Left ventricle myocardium inferior (tissue), 1 donor: Measurements from ENCODE around the gene CCR5. TPM values are rescaled to one million over a fixed set of nuclear protein-coding genes. Genes with fewer than 3 reads are reported as not detected.
"Not testable (repeated sequence)": the region's sequence is repeated elsewhere in the genome, so short reads cannot be mapped to it uniquely, and the experiment has no call there.

Source experiments
- DNase-seq: peaks from one replicate; pipeline ENCODE4 v3.0.0-alpha.2; 2020
- H3K27ac ChIP-seq: fragments of 200-600 bp; replicated peaks from 2 replicates; pipeline ENCODE4 v1.8.0; 2021
- H3K27me3 ChIP-seq: fragments of 200-600 bp; 2 replicates; pipeline ENCODE4 v1.8.0; 2021; ENCODE audit warnings: low read depth
- H3K36me3 ChIP-seq: fragments of 200-600 bp; 2 replicates; pipeline ENCODE4 v1.8.0; 2021
- H3K4me1 ChIP-seq: fragments of 200-600 bp; 2 replicates; pipeline ENCODE4 v1.8.0; 2021
- H3K4me3 ChIP-seq: fragments of 200-600 bp; 2 replicates; pipeline ENCODE4 v1.8.0; 2021; ENCODE audit warnings: mild to moderate bottlenecking, moderate library complexity
- H3K9me3 ChIP-seq: fragments of 200-600 bp; replicated peaks from 2 replicates; pipeline ENCODE4 v1.8.0; 2021
- CTCF ChIP-seq: fragments of 200-600 bp; IDR thresholded peaks from 2 replicates; pipeline ENCODE4 v1.8.0; 2021; ENCODE audit warnings: antibody characterized with exemption, mild to moderate bottlenecking, borderline replicate concordance
- intact Hi-C: fragments of 100-400 bp; cut with micrococcal nuclease; formaldehyde crosslinking; loops from one replicate; pipeline ENCODE4 v1.11.0; 2022
- total RNA-seq: library from RNA; stranded (reverse); fragmentation: NEBNext Ultra II Directional; extraction: Animal tissue kit (Norgen Biotek cat#: 25700); gene quantifications from one replicate; pipeline ENCODE4 v1.2.1, GENCODE V29; 2021
- donor health status: DM: no; HTN: yes; CAD: no; lungs with severe emphysema.

CCR5 gene
- total RNA-seq, 1 donor from 2014 or later, result 0.22 TPM

- Histone ChIP-seq H3K4me1 (peaks cover 12% of the 10 kb centered on the region), H3K4me3 (no peak overlapping the region), H3K27ac (no peak overlapping the region), H3K9me3 (no peaks in the 10 kb centered on the region), H3K36me3 (no peaks in the 10 kb centered on the region), H3K27me3 (no peaks in the 10 kb centered on the region)
- no peak for DNase-seq
- intact Hi-C loops, result no loop called here
- TF ChIP-seq CTCF, result no peak
These were observed 15.5 kb downstream of the CCR5 start for GRCh38 chr3:46386205-46386604.

GRCh38 chr3:46388847-46389246 lies 18.1 kb downstream of the CCR5 start:
- intact Hi-C loops, H3K36me3 ChIP-seq, DNase-seq, H3K27ac ChIP-seq, H3K4me3 ChIP-seq, H3K27me3 ChIP-seq, H3K9me3 ChIP-seq, H3K4me1 ChIP-seq: not testable (repeated sequence)

- H3K4me1 ChIP-seq, result peaks cover 8% of the 10 kb centered on the region
- no peak for DNase-seq
- H3K27me3 ChIP-seq, result no peaks in the 10 kb centered on the region
- H3K27ac ChIP-seq, result no peak overlapping the region
- H3K36me3 ChIP-seq, result no peaks in the 10 kb centered on the region
- no peak overlapping the region for H3K4me3 ChIP-seq
- TF ChIP-seq CTCF, result no peak
- intact Hi-C loops, result no loop called here
- no peaks in the 10 kb centered on the region for H3K9me3 ChIP-seq
These were observed 18.6 kb downstream of the CCR5 start for GRCh38 chr3:46389306-46389705.

GRCh38 chr3:46391526-46391925 lies 20.8 kb downstream of the CCR5 start:
- intact Hi-C loops, H3K4me1 ChIP-seq, H3K4me3 ChIP-seq, H3K27me3 ChIP-seq, DNase-seq, H3K36me3 ChIP-seq, H3K9me3 ChIP-seq, H3K27ac ChIP-seq: not testable (repeated sequence)

GRCh38 chr3:46393011-46393410 lies 22.3 kb downstream of the CCR5 start:
- Histone ChIP-seq H3K27me3 (no peaks in the 10 kb centered on the region), H3K4me1 (peaks cover 14% of the 10 kb centered on the region), H3K27ac (no peak overlapping the region), H3K4me3 (no peak overlapping the region), H3K36me3 (no peaks in the 10 kb centered on the region), H3K9me3 (no peaks in the 10 kb centered on the region)
- TF ChIP-seq CTCF, result no peak
- intact Hi-C loops, result no loop called here
- no peak for DNase-seq

GRCh38 chr3:46393554-46394434 lies 23.0 kb downstream of the CCR5 start:
- no peaks in the 10 kb centered on the region for H3K36me3 ChIP-seq
- H3K27me3 ChIP-seq, result no peaks in the 10 kb centered on the region
- intact Hi-C loops, result no loop called here
- DNase-seq, result no peak
- no peak overlapping the region for H3K4me3 ChIP-seq
- peaks cover 14% of the 10 kb centered on the region for H3K4me1 ChIP-seq
- TF ChIP-seq CTCF, result no peak
- H3K27ac ChIP-seq, result no peak overlapping the region
- no peaks in the 10 kb centered on the region for H3K9me3 ChIP-seq
